Activated CD4-positive, CD25-positive, alpha-beta regulatory T cell (primary cell): ENCODE data around the gene BBS7.

Experiments used
- DNase-seq, 4 experiments: peaks; one replicate each; lab custom pipeline; 2025; lab: John Stamatoyannopoulos, UW

BBS7 gene, protein sequence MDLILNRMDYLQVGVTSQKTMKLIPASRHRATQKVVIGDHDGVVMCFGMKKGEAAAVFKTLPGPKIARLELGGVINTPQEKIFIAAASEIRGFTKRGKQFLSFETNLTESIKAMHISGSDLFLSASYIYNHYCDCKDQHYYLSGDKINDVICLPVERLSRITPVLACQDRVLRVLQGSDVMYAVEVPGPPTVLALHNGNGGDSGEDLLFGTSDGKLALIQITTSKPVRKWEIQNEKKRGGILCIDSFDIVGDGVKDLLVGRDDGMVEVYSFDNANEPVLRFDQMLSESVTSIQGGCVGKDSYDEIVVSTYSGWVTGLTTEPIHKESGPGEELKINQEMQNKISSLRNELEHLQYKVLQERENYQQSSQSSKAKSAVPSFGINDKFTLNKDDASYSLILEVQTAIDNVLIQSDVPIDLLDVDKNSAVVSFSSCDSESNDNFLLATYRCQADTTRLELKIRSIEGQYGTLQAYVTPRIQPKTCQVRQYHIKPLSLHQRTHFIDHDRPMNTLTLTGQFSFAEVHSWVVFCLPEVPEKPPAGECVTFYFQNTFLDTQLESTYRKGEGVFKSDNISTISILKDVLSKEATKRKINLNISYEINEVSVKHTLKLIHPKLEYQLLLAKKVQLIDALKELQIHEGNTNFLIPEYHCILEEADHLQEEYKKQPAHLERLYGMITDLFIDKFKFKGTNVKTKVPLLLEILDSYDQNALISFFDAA

DNA sequence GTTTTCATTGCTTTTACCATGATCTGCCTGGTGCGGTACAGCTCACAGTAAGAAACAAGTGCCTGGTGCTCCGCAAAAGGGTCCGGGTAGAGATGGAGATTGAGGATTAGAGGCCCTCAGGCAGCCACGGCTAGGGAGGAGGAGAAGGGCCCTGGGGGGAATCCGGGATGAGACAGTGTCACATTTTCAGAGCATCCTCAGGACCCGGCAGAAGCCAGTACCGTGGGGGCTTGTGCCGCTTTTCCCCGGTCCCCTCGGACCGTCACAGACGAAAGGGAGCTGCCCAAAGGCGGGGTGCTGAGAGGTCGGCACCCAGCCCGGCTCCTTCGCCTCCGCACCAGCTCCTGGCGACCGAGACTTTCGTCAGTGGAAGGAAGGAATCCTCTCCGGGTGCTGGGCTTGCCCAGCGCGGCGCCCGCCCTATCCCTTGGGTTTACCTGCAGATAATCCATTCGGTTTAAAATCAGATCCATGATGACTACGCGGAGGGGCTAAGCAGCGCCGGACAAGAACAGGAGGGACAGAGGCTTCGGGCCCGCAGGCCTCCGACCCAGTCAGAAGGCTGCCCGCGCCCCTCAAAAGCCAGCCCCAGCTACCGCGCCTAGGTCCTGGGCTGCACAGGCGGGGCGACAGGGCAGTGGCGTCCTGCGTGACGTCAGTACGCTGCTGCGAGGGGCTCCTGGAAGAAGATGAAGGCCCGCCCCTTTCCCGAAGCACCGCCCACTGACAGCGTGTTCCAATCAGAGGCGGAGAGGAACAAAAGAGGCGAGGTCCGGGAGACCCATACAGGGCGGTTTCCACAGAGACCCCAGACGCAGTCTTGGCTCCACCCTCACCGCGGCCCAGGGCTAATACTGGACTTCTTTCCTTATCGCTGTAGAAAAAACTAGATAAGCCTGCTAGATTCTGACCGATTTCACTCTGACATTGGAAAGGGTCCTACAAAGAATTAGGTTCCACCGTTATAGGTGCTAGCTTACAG lies at the start of gene BBS7:
BBS7 (minus strand) TSS at position 634 of the 982 bp plus-strand sequence; CDS start at position 473, 161 bp downstream.
- peak; percentile 85 to 97 (median 88) for DNase-seq

DNA sequence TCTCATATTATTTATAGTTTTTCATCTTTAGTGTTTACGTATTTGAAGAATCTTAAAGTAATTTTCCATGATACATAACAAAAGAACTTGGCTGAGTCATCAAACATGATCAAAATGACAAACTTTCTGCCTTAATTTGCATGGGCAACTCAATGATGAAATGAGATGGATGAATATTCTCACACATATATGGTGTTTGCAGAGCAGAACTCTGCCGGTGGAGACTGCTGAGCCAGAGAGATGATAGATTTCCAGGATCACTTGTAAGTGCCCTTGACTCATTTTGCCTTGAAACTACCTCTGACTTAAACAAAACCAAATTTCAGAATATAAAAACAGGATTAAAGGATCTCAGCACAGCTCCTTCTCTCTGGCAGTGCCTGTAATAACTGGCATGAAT lies 43.4 kb upstream of the BBS7 start:
- DNase-seq: no peak

DNA sequence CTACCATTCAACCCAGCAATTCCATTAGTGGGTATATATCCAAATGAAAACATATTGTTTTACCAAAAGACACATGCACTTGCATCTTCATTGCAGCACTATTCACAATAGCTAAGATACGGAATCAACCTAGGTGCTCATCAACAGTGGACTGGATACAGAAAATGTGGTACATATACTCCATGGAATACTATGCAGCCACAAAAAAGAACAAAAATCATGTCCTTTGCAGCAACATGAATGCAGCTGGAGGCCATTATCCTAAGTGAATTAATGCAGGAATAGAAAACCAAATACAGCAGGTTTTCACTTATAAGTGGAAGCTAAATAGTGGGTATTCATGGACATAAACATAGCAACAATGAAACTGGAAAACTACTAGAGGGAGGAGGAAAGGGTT lies 38.1 kb upstream of the BBS7 start:
- no peak for DNase-seq

DNA sequence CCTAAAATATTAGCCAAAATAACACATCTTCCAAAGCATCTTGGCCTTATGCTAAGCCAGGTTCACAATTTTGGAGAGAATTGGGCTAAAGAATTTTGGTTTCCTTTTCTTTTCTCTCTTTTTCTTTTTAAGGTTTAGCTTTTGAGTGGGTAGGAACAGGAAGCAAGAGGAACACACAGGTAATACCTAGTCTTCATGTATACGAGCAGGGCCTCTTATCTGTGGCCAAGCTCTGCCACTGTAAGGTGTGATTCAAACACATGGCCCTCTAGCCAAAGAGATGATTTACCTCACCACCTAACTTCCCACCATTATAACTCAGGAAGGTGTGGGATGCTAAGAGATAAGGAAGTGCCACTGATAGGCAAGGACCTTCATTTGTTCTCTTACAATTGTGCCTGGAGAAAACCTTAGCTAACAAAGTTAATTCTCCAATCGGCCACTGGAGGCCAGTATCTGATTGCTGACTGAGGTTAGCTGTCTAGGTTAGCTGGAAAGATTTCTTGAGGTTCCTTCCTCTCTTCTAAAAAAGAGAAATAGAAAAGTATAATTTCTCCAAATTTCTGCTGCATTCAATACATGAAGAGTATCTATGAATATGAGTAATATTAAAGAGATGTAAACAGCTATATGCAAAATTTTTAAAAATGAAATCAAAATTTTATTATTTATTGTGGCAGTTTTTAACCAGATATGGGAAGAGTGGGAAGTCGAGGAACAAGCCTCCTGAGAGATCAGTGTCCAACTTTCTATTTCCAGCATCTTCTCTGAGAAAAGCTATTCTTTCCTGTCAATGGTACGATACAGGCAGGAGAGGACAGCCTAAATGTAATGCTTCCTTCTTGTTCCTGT lies 30.1 kb upstream of the BBS7 start:
- peak in 3 of 4 experiments; percentile 1 to 8 (median 2) for DNase-seq

DNA sequence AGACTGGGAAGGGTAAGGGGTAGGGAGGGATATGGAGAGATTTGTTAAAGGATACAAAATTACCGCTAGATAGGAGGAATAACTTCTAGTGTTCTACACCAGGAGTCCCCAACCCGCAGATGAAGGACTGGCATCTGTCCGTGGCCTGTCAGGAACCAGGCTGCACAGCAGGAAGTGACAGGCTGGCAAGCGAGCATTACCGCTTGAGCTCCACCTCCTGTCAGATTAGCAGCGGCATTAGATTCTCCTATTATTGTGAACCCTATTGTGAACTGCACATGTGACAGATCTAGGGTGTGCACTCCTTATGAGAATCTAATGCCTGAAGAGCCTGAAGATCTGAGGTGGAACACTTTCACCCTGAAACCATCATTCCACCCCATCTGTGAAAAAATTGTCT lies 27.9 kb upstream of the BBS7 start:
- no peak for DNase-seq

DNA sequence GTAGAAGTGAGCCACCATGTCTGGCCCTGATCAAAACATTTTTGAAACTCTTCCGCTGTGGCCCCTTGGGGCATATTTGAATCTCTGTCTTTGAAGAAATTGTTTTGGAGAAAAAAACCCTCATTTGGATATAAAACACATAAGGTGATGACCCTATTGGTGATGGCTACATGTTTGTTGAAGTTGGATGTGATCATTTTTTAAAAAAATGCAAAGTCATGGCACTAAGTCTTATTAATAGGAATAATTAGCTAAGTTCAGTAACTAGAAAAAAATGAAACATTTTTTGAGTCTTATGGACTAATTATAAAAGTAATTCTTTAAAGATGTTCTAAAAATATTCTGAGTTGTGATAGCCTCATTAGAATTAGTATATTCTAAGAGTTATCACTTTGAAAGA lies 17.9 kb upstream of the BBS7 start:
- DNase-seq: no peak

DNA sequence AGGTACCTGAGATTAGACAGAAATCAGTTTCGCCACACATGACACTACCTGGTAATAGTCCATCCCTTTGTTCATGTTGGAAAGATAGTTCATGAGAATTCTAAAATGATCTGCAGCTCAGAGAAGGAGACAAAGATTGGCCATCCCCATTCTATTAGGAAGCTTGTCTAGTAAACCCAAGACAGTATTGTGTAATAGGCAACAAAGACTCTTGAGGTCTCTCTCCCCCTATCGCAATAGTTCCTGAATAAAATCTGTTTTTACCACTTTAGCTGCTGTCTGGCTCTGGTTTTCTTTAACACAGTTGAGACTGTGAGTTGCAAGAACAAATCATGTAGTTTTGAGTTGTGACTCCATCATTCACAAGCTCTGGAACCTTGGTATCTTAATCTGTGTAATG lies 14.8 kb upstream of the BBS7 start:
- DNase-seq: no peak

DNA sequence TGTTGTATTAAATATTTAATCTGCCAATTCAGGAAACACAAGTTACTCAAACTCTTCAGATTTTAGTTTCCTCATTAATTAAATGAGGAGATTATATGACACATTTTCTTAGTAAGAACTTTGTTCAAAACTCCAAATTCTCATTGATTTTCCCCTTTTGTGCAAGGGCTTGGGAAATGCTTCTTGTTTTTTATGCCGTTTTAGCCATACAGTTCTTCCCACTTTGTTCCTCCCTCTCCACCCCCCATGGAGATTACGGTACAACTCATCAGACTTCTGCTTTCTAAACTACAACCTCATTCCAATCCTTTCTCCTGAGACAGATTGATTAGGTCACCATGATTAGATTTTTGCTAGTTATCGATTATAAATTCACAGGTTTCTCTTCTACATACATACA lies 10.9 kb upstream of the BBS7 start:
- no peak for DNase-seq

DNA sequence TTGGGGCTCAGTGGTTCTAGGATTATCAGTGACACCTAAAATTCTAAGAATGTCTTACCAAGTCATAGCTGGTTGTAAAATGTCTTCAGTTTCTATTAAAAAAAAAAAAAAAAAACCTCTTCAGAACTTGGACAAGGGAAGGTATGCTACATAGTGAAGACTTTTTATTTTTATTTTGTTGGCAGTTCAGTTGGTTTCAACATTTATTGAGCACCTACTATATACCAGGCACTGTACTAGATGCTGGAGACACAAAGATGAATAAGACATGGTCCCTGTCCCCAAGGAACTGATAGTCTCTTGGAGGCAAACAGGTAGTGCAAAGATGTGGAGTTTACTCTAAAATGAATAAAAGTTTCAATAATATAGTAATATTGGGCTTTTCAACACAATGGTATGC lies 8.9 kb upstream of the BBS7 start:
- DNase-seq: no peak

DNA sequence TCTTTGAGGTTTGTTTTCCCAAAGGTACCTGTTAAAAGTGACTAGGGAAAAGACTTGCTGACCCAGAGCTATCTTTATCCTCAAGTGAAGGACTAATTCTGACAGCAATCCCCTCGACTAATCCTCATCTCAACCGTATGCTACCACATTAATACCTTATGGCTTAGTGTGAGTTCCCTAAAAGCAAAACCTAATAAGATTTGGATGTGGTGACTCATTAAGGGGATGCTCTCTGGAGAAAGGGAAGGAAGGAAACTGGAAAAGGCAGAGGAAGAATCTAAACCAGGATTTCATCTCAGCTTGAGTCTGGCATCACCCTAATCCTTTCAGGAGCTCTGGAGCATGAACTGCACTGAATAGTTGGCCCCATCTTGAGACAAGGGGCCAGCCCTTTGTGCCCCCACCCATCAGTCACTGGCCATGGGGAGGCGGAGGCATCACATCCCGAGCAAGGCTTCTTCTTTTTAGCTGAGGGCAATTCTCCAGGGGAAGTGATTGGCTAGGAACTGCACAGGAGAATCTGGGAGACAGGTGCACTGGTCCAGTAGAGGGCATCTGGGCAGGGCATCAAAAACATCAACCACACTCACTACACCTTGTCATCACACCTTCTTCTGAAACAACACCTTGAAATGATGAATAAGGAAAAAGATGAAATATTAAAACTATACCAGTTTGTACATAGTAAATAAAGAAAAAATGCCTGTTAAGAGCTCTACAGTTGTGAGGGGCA lies 6.9 kb upstream of the BBS7 start:
- no peak for DNase-seq

DNA sequence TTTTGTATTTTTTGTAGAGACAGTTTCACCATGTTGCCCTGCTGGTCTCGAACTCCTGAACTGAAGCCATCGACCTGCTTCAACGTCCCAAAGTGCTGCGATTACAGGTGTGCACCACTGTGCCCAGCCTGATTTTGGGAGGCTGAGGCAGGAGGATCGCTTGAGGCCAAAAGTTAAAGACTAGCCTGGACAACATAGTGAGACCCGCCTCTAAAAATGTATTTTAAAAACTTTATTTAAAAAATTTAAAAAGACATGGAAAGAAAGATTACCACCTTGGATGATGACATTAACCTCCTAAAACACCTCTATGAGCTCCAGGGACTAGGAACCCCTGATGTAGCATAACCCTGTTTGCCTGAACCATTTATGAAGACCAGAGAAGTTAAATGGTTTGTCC lies 5.8 kb upstream of the BBS7 start:
- no peak for DNase-seq

DNA sequence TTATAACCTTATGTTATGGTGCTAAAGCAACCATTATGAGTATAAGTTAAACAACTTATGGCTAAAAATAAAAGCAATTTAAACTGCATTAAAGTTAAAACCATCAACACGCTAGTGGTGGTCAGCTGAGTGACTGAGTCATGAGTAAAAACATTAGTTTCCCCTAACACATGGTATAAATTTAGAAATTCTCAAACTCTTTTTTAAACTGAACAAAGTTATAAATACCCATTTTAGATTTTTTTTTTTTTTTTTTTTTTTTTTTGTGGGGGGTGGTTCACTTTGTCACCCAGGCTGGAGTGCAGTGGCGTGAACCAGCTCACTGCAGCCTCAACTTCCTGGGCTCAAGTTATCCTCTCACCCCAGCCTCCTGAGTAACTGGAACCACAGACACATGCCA lies 5.4 kb upstream of the BBS7 start:
- no peak for DNase-seq

DNA sequence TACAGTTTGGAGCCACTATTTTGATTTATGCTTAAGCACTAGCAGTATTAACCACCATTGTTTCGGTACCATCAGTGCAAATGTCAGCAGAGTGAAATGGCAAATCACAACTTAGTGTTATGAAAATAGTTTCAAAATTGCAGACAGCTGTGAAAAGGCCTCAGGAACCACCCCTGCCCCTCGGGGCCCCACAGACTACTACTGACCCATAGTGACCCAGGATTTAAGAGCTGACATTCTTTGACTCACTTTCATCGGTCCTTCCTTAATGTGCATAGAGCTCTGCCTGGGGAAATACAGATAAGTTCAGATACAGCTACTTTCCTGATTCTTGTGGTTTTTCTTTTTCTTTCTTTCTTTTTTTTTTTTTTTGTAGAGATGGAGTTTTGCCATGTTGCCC lies 3.3 kb upstream of the BBS7 start:
- DNase-seq: no peak

DNA sequence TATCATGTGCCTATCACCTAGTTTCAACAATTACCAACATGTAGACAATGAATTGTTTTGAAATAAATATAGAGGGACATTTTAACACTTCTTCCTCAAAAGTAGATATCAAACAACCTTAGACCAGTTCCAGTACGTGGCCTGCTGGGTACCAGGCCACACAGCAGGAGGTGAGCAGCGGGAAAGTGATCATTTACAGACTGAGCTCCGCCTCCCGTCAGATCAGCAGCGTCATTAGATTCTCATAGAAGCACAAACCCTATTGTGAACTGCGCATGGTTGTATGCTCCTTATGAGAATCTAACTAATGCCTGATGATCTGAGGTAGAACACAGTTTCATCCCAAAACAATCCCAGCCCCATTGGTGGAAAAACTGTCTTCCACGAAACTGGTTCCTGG lies 6.5 kb downstream of the BBS7 start:
- DNase-seq: no peak

DNA sequence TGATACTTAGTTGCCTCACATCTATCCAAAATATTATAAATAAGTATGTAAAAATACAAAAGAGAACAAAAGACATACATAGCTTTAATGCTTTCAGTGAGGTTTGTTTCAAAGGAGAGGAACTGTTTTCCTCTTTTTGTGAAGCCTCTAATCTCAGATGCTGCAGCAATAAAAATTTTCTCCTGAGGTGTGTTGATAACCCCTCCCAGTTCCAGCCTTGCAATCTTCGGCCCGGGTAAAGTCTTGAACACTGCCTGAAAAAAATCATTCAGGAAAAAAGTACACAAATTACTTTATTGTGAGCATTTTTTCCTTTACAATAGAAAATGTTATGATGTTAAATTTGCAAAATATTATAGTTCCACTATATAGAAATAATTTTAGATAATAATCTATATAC lies 8.8 kb downstream of the BBS7 start:
- DNase-seq: no peak

DNA sequence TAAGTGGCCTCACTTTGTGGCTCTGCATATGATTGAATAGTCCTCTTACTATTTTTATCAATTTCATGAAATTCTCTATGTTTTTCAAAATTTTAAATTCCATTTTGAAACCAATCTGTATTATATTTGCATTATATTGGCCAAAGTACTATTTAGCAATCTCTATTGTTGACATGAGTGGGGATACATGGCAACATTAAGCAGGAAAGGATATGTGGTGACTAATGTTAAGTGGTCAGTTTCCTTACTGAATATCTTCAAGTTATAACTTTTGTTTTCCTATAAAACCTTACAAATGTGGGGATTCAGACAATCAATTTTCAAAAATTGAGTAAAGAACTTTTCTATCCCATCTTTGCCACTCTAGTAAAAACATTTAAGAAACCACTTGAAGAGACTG lies 10.2 kb downstream of the BBS7 start:
- no peak for DNase-seq

DNA sequence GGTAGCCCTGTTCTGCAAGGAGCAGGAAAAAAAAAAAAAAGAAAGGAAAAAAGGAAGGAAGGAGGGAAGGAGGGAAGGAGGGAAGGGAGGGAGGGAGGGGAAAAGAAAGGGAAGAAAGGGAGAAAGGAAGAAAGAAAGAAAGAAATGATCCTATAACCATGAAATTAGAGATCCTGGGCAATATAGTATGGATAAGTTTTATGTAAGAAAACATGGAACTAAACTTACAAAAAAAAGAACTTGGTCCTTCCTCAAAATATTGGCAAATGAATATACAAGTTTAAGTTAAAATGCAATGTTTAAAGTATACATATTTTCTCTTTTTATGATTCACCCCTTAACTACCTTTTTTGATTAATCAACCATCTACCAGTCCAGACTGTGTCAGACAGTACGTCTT lies 18.9 kb downstream of the BBS7 start:
- DNase-seq: no peak

DNA sequence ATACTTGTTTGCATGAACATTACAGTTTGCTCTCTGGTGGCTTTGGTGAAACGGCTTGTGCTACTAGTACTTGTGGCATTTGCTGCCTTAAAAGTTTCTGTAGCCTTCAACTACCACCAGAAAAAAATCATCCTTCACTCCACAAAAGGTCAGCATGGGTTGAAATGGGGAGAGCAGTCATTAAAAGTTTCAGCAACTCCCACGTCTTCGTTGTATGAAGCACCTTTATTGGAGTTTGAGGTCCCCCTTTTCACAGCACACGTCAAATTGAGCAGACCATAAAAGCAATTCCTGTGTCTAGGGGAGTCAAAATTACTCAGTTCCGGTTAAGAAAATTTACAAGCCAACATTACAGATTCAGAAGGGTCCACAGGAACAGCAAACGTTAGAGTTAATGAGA lies 23.6 kb downstream of the BBS7 start:
- no peak for DNase-seq

DNA sequence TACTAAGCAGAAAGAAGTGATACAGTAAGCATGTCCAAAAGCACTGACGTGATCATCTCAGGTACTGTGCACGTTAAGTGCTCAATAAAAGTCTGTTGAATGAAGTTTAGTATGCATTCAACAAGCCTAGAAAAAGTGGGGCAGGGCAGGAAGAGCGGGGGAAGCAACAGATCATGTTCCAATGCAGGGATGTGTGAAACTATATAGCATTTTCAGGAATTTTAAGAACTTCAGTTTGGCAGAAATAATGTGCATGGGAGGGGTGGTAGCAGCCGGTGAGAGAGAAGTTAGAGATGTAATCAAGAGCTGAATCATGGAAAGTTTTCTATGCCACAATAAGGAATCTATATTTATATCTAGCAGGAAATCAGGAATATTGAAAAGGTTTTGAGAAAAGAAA lies 27.4 kb downstream of the BBS7 start:
- no peak for DNase-seq

DNA sequence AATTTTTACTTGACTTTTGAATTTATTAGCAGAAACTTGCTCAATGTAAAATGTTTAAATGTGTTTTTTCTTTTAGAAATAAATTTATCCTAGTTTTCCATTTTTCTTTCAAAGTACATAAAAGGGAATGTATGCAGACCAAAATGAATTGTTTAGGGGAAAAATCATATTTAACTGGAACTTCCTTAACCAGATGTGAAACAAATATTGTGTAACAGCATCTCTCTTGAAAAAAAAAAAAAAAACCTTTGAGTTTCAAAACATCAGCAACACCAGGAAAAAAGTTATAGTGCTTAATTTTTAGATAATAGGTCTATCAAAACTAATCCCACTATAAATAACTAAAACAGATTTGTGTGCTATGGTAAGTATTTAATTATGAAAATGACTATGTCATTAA lies 32.1 kb downstream of the BBS7 start:
- no peak for DNase-seq

DNA sequence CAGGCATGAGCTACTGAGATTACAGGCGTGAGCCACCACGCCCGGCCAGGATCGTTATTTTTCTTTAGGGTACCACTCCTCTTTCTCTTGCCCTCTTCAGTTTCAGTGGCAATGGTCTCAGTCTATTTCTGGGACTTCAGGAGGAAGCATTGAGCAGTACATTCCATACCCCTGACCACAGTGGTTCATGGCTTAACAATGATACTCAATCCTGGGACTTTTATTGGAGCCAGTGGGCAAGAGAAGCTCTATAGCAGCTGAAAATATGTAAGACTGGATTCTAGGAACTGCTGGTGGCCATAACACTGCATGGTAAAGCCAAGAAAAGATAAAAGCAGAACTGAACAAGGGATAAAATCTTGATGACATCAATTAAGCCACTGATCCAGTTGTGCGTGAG lies 40.8 kb downstream of the BBS7 start:
- no peak for DNase-seq
